ENCODE results near the gene CFI.
A peak's percentile ranks its signal among the peaks of the same experiment; 100 is the strongest.

The CFI gene

GRCh38 chr4:109752525-109752924, 49.3 kb downstream of the CFI start:
- Histone ChIP-seq H3K9me3 (ENCODE audit: insufficient read depth, low read length, severe bottlenecking) (no peaks in the 10 kb centered on the region), H3K27ac (ENCODE audit: low read length) (no peak overlapping the region), H2AFZ (ENCODE audit: low read depth, low read length) (no peak overlapping the region), H3K27me3 (ENCODE audit: insufficient read depth, low read length, poor library complexity) (peaks cover 8% of the 10 kb centered on the region), H3K4me2 (ENCODE audit: insufficient read depth, low read length) (no peak overlapping the region), H3K4me3 (ENCODE audit: low read depth in 1 of 2, low read length in 2 of 2) (no peak overlapping the region), H3K9ac (ENCODE audit: low read depth, low read length) (no peak overlapping the region), H4K20me1 (ENCODE audit: insufficient read depth, low read length) (no peaks in the 10 kb centered on the region), H3K79me2 (ENCODE audit: insufficient read depth, low read length) (no peaks in the 10 kb centered on the region), H3K4me1 (ENCODE audit: insufficient read depth, low read length) (no peaks in the 10 kb centered on the region), H3K36me3 (ENCODE audit: insufficient read depth, low read length) (no peaks in the 10 kb centered on the region)
- ATAC-seq (ENCODE audit: insufficient read depth, low read depth), result peak; percentile 50; the same call in 1 of the 3 replicates
- TF ChIP-seq EZH2 (IDR thresholded peaks at IDR 0.05; ENCODE audit: borderline replicate concordance, low read depth, low read length, severe bottlenecking), result no peak
- TF ChIP-seq, protein P1, sequence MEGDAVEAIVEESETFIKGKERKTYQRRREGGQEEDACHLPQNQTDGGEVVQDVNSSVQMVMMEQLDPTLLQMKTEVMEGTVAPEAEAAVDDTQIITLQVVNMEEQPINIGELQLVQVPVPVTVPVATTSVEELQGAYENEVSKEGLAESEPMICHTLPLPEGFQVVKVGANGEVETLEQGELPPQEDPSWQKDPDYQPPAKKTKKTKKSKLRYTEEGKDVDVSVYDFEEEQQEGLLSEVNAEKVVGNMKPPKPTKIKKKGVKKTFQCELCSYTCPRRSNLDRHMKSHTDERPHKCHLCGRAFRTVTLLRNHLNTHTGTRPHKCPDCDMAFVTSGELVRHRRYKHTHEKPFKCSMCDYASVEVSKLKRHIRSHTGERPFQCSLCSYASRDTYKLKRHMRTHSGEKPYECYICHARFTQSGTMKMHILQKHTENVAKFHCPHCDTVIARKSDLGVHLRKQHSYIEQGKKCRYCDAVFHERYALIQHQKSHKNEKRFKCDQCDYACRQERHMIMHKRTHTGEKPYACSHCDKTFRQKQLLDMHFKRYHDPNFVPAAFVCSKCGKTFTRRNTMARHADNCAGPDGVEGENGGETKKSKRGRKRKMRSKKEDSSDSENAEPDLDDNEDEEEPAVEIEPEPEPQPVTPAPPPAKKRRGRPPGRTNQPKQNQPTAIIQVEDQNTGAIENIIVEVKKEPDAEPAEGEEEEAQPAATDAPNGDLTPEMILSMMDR (IDR thresholded peaks at IDR 0.05; ENCODE audit: borderline replicate concordance, extremely low read depth, low read length, poor library complexity, severe bottlenecking), result no peak
- no peak for DNase-seq

DNA sequence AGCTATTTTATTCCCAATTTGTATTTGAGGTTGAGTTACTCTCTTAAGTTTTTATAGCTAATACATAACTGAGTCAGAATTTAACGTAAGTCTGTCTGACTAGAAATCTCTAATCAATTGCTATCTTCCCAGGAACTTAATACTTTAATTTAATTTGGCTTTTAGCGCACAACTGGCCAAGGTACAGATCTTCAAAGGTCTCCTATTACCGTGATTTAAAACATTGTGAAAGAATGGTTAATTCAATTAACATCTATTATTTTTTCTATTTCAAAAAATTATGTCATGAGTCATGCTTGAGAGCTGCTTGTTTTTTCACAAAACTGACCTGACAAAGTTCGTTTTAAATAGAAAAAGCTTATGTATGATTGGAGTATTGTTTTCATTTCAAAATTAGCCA, 49.9 kb downstream of the CFI start:
- H3K9me3 ChIP-seq (ENCODE audit: insufficient read depth, low read length, severe bottlenecking), result no peaks in the 10 kb centered on the region
- no peak overlapping the region for H3K27ac ChIP-seq (ENCODE audit: low read length)
- TF ChIP-seq, protein P1 (IDR thresholded peaks at IDR 0.05; ENCODE audit: borderline replicate concordance, extremely low read depth, low read length, poor library complexity, severe bottlenecking), result no peak
- TF ChIP-seq EZH2 (IDR thresholded peaks at IDR 0.05; ENCODE audit: borderline replicate concordance, low read depth, low read length, severe bottlenecking), result no peak
- H2AFZ ChIP-seq (ENCODE audit: low read depth, low read length), result no peak overlapping the region
- H3K36me3 ChIP-seq (ENCODE audit: insufficient read depth, low read length), result no peaks in the 10 kb centered on the region
- no peak overlapping the region for H3K4me3 ChIP-seq (ENCODE audit: low read depth in 1 of 2, low read length in 2 of 2)
- no peaks in the 10 kb centered on the region for H3K4me1 ChIP-seq (ENCODE audit: insufficient read depth, low read length)
- peaks cover 8% of the 10 kb centered on the region for H3K27me3 ChIP-seq (ENCODE audit: insufficient read depth, low read length, poor library complexity)
- H4K20me1 ChIP-seq (ENCODE audit: insufficient read depth, low read length), result no peaks in the 10 kb centered on the region
- no peaks in the 10 kb centered on the region for H3K79me2 ChIP-seq (ENCODE audit: insufficient read depth, low read length)
- DNase-seq (no peak), ATAC-seq (ENCODE audit: insufficient read depth, low read depth) (no peak)
- H3K4me2 ChIP-seq (ENCODE audit: insufficient read depth, low read length), result no peak overlapping the region
- no peak overlapping the region for H3K9ac ChIP-seq (ENCODE audit: low read depth, low read length)

GRCh38 chr4:109750652-109751244, 51.1 kb downstream of the CFI start:
- Histone ChIP-seq H3K27ac (ENCODE audit: low read length) (no peak overlapping the region), H3K4me3 (ENCODE audit: low read depth in 1 of 2, low read length in 2 of 2) (no peak overlapping the region), H3K9me3 (ENCODE audit: insufficient read depth, low read length, severe bottlenecking) (no peaks in the 10 kb centered on the region), H3K79me2 (ENCODE audit: insufficient read depth, low read length) (no peaks in the 10 kb centered on the region), H3K27me3 (ENCODE audit: insufficient read depth, low read length, poor library complexity) (peaks cover 12% of the 10 kb centered on the region), H4K20me1 (ENCODE audit: insufficient read depth, low read length) (no peaks in the 10 kb centered on the region), H3K9ac (ENCODE audit: low read depth, low read length) (no peak overlapping the region), H3K4me2 (ENCODE audit: insufficient read depth, low read length) (no peak overlapping the region), H3K36me3 (ENCODE audit: insufficient read depth, low read length) (no peaks in the 10 kb centered on the region), H3K4me1 (ENCODE audit: insufficient read depth, low read length) (no peaks in the 10 kb centered on the region), H2AFZ (ENCODE audit: low read depth, low read length) (no peak overlapping the region)
- DNase-seq (no peak), ATAC-seq (ENCODE audit: insufficient read depth, low read depth) (no peak)
- no peak for TF ChIP-seq EZH2 (IDR thresholded peaks at IDR 0.05; ENCODE audit: borderline replicate concordance, low read depth, low read length, severe bottlenecking)

GRCh38 chr4:109749388-109750082, 52.3 kb downstream of the CFI start:
- no peak for ATAC-seq (ENCODE audit: insufficient read depth, low read depth)
- H3K4me3 ChIP-seq (ENCODE audit: low read depth in 1 of 2, low read length in 2 of 2), result no peak overlapping the region

More at GRCh38 chr4:109749388-109750082, 52.3 kb downstream of the CFI start:
- H3K27ac ChIP-seq (ENCODE audit: low read length), result no peak overlapping the region
- no peak overlapping the region for H3K9ac ChIP-seq (ENCODE audit: low read depth, low read length)
- H4K20me1 ChIP-seq (ENCODE audit: insufficient read depth, low read length), result no peaks in the 10 kb centered on the region
- TF ChIP-seq, protein P1 (IDR thresholded peaks at IDR 0.05; ENCODE audit: borderline replicate concordance, extremely low read depth, low read length, poor library complexity, severe bottlenecking), result no peak
- no peak for TF ChIP-seq EZH2 (IDR thresholded peaks at IDR 0.05; ENCODE audit: borderline replicate concordance, low read depth, low read length, severe bottlenecking)
- no peaks in the 10 kb centered on the region for H3K4me1 ChIP-seq (ENCODE audit: insufficient read depth, low read length)
- H3K36me3 ChIP-seq (ENCODE audit: insufficient read depth, low read length), result no peaks in the 10 kb centered on the region
- H3K4me2 ChIP-seq (ENCODE audit: insufficient read depth, low read length), result no peak overlapping the region
- DNase-seq, result no peak
- peaks cover 12% of the 10 kb centered on the region for H3K27me3 ChIP-seq (ENCODE audit: insufficient read depth, low read length, poor library complexity)
- H3K9me3 ChIP-seq (ENCODE audit: insufficient read depth, low read length, severe bottlenecking), result no peaks in the 10 kb centered on the region
- H3K79me2 ChIP-seq (ENCODE audit: insufficient read depth, low read length), result no peaks in the 10 kb centered on the region
- no peak overlapping the region for H2AFZ ChIP-seq (ENCODE audit: low read depth, low read length)
